AG09319 (cell line): ENCODE data around the gene ACP4.
"Not testable (repeated sequence)": the region's sequence is repeated elsewhere in the genome, so short reads cannot be mapped to it uniquely, and the experiment has no call there.

ENCODE experiments used
- DNase-seq: peaks from one replicate; pipeline ENCODE4 v3.0.0-alpha.2; 2010; ENCODE audit warnings: low read depth; ENCODE audit errors: extremely low read depth
- TF ChIP-seq, protein P1 (sequence below): IDR thresholded peaks from 2 replicates; pipeline ENCODE4 v1.5.1; 2011; ENCODE audit warnings: low read depth, mild to moderate bottlenecking, inconsistent platforms, low read length, moderate library complexity

ACP4 gene, protein sequence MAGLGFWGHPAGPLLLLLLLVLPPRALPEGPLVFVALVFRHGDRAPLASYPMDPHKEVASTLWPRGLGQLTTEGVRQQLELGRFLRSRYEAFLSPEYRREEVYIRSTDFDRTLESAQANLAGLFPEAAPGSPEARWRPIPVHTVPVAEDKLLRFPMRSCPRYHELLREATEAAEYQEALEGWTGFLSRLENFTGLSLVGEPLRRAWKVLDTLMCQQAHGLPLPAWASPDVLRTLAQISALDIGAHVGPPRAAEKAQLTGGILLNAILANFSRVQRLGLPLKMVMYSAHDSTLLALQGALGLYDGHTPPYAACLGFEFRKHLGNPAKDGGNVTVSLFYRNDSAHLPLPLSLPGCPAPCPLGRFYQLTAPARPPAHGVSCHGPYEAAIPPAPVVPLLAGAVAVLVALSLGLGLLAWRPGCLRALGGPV

DNA sequence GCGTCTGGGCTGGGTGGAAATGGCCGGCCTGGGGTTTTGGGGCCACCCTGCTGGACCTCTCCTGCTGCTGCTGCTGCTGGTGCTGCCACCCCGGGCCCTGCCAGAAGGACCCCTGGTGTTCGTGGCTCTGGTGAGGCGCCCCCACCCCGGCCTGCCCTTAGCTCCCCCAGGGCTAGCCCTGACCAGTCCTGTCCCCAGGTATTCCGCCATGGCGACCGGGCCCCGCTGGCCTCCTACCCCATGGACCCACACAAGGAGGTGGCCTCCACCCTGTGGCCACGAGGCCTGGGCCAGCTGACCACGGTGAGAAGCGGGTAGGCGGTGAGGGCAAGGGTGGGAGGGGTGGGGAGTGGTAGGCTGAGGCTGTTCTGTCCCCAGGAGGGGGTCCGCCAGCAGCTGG lies at the start of gene ACP4:
ACP4 (plus strand) TSS at position 20 of the 400 bp plus-strand sequence; CDS start at position 20, 0 bp downstream.
- no peak for DNase-seq
- TF ChIP-seq, protein P1, sequence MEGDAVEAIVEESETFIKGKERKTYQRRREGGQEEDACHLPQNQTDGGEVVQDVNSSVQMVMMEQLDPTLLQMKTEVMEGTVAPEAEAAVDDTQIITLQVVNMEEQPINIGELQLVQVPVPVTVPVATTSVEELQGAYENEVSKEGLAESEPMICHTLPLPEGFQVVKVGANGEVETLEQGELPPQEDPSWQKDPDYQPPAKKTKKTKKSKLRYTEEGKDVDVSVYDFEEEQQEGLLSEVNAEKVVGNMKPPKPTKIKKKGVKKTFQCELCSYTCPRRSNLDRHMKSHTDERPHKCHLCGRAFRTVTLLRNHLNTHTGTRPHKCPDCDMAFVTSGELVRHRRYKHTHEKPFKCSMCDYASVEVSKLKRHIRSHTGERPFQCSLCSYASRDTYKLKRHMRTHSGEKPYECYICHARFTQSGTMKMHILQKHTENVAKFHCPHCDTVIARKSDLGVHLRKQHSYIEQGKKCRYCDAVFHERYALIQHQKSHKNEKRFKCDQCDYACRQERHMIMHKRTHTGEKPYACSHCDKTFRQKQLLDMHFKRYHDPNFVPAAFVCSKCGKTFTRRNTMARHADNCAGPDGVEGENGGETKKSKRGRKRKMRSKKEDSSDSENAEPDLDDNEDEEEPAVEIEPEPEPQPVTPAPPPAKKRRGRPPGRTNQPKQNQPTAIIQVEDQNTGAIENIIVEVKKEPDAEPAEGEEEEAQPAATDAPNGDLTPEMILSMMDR = no peak

DNA sequence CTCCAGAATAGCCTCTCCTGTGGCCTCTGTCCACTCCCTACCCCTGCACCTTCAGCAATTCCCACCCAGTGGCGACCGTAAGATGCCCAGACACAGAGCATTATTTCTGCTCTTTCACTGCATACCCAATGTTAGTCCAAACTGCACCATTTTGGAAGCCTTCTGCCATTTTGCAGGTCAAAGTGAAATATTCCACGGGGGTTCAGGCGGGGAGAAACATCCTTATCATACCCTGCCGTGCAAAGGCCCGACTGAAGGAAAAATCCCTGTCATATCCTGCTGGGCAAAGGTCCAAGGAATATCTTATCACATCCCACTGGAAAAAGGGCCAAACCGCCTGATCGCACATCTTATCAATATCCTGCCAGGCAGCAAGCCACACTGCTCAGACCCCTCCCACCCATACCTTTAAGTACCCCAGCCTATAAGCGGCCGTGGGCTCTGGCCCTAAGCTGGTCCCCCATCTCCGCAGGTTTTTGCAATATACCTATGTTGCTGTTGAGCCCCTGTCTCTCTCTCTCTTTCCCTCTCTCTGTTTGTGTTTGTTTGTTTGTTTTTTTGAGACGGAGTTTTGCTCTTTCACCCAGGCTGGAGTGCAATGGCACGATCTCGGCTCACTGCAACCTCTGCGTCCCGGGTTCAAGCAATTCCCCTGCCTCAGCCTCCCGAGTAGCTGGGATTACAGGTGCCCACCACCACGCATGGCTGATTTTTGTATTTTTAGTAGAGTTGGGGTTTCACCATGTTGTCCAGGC lies 48.9 kb upstream of the ACP4 start:
- TF ChIP-seq, protein P1 = no peak
- no peak for DNase-seq

DNA sequence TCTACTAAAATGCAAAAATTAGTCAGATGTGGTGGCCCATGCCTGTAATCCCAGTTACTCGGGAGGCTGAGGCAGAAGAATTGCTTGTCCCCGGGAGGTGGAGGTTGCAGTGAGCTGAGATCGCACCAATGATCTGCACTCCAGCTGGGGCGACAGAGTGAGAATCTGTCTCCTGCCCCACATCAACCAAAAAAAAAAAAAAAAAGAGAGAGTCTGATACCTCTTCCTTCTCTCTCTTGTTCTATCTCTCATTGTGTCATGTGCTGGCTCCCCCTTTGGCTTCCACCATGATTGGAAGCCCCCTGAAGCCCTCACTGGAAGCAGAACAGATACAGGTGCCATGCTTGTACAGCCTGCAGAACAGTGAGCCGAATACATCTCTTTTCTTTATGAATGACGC lies 46.7 kb upstream of the ACP4 start:
- DNase-seq = no peak
- TF ChIP-seq, protein P1 = no peak

DNA sequence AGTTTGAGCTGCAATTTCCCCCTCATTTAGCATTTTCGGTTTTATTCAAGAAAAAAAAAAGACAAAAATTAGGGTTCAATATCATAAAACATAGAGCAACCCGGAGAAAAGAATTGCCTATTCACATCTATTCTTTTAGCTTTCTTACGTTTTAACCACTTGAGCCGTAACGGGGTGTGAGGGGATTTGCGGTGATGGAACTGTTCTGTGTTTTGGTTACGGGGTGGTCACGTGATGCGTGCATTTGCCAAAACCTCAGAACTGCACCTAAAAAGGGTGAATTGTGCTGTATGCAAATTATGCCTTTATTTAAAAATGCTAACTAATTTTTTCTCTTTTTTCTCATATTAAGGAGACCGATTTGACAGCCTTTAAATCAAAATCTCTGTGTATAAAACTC lies 45.0 kb upstream of the ACP4 start:
- no peak for DNase-seq
- TF ChIP-seq, protein P1 = no peak

DNA sequence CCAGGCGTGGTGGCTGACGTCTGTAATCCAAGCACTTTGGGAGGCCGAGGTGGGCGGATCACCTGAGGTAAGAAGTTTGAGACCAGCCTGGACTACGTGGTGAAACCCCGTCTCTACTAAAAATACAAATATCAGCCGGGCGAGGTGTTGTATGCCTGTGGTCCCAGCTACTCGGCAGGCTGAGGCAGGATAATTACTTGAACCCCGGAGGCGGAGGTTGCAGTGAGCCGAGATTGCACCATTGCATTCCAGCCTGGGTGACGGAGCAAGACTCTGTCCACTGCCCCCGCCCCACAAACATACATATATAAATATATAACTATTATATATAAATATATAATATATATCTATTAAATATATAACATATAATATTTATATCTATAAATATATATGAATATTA lies 43.1 kb upstream of the ACP4 start:
- not testable (repeated sequence) for DNase-seq

DNA sequence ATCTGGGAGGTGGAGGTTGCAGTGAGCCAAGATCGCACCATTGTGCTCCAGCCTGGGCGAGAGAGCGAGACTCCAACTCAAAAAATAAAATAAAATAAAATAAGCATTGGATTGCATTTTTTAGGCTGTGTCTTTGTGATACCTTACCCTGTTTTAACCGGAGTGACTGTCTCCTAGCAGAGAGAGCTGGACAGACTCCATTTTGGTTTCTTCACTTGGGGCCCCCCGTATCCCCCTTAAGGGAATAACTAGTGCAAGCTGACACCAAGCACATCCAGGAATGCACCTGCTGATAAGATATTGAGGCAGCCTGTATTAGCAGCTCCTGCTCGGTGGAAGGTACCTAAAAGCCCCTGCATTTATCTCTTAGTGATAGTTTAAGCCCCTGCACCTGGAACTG lies 40.7 kb upstream of the ACP4 start:
- DNase-seq = no peak
- TF ChIP-seq, protein P1 = no peak

DNA sequence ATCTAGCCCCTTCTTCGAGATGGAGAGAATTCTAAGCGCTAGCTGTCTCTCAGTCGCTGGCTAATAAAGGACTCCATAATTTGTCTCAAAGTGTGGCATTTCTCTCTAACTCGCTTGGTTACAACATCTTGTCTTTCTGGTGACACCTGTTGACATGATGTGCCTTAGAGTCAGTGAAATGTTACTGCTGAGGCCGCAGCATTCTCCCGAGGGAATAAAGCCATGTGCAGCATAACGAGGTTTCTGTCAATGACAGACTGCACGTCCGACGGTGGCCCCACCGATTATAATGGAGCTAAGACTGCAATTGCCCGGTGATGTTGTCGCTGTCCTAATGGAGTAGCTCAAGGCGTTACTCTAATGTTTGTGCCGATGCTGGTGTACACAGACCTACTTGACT lies 40.2 kb upstream of the ACP4 start:
- DNase-seq = no peak
- TF ChIP-seq, protein P1 = no peak

DNA sequence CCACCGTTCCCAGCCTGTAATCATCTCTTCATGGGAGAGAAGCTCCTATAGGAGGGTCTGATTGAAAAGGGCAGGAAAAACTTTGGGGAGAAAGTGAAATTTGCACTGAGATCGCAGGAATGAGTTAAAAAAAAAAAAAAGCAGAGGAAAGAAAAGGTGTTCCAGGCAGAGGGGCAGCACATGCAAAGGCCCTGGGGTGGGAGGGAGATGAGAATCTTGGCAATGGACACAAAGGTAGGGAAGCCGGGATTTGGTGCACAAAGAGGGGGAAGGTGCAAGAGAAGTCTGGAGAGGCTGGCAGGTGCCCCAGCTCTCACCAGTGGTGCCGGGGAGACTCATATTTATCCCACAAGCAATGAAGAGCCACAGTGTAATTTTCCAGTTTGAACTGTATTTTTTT lies 36.3 kb upstream of the ACP4 start:
- TF ChIP-seq, protein P1 = no peak

DNA sequence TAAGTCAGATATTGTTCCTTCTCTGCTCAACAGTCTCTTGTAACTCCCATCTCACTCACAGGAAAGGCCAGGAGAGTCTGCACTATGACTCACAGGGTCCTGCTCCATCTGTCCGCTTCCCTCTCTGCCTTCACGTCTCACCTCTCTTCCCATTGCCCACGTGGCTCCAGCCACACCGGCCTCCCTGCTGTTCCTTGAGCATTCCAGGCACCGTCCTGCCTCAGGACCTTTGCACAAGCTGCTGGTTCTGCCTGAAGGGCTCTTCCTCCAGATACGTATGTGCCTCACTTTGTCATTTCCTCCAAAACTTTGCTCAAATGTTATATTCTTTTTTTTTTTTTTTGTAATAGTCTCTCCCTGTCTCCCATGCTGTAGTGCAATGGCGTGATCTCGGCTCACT lies 34.0 kb upstream of the ACP4 start:
- DNase-seq = not testable (repeated sequence)

More for the DNA sequence above, 36.3 kb upstream of the ACP4 start:
- no peak for DNase-seq

DNA sequence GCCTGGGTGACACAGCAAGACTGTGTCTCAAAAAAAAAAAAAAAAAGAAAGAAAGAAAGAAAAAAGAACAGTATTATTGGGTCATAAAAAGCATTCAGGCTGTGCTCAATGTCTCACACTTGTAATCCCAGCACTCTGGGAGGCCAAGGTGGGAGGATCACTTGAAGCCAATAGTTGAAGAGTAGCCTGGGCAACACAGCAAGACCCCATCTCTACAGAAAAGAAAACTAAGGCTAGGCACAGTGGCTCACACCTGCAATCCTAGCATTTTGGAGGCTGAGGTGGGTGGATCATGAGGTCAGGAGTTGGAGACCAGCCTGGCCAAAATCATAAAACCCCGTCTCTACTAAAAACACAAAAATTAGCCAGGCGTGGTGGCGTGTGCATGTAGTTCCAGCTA lies 32.6 kb upstream of the ACP4 start:
- not testable (repeated sequence) for DNase-seq

DNA sequence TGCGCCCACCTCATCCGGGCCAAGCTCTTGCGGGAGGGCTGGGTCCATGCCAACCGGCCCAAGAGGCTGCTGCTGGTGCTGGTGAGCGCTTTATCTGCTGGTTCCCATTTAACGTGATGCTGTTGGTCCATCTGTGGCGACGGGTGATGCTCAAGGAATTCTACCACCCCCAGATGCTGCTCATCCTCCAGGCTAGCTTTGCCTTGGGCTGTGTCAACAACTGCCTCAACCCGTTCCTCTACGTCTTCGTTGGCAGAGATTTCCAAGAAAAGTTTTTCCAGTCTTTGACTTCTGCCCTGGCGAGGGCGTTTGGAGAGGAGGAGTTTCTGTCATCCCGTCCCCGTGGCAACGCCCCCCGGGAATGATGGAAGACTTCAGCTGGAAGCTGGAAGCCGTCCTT lies 31.1 kb upstream of the ACP4 start:
- not testable (repeated sequence) for DNase-seq
